Measurements from ENCODE around the gene LYRM1. TPM values are rescaled to one million over a fixed set of nuclear protein-coding genes. Genes with fewer than 3 reads are reported as not detected.
A peak's percentile ranks its signal among the peaks of the same experiment; 100 is the strongest.

The LYRM1 gene
- total and polyA plus RNA-seq, 2 of the 4 experiments (the other 2 are of a cell fraction), result 19.0 to 35.0 TPM

- Histone ChIP-seq H3K4me2 (ENCODE audit: low read depth, low read length) (peak overlapping the region; percentile 66; the same call in 1 of the 2 replicates), H3K36me3 (ENCODE audit: control insufficient read depth, insufficient read depth, low read length) (no peaks in the 10 kb centered on the region), H3K4me1 (ENCODE audit: control insufficient read depth, insufficient read depth, low read length) (peaks cover 20% of the 10 kb centered on the region), H3K4me3 (ENCODE audit: insufficient read depth, low read depth, low read length) (no peak overlapping the region), H3K18ac (ENCODE audit: low read depth, low read length) (peak overlapping the region; percentile 95), H4K20me1 (ENCODE audit: insufficient read depth, low read length) (no peaks in the 10 kb centered on the region), H3K9me1 (ENCODE audit: insufficient read depth, low read length) (peaks cover 29% of the 10 kb centered on the region), H3K9me3 (ENCODE audit: control insufficient read depth, insufficient read depth, low read length) (no peaks in the 10 kb centered on the region), H3K14ac (replicated peaks; ENCODE audit: low read depth, low read length) (peak overlapping the region; percentile 93), H2BK15ac (ENCODE audit: low read depth, low read length) (peak overlapping the region; percentile 91; the same call in 2 of the 3 replicates), H2AK5ac (ENCODE audit: low read depth, low read length) (peak overlapping the region; percentile 98), H3K9ac (ENCODE audit: low read depth, low read length) (no peak overlapping the region), H4K5ac (ENCODE audit: low read depth, low read length) (peak overlapping the region; percentile 94), H2BK5ac (ENCODE audit: low read depth, low read length, poor library complexity, severe bottlenecking) (peak overlapping the region; percentile 94), H3K79me1 (ENCODE audit: low read depth in 1 of 2, low read length in 2 of 2) (peaks cover 36 to 79% of the 10 kb centered on the region in 2 experiments), H4K91ac (ENCODE audit: insufficient read depth, low read depth, low read length) (peak overlapping the region; percentile 97), H3K27ac (ENCODE audit: insufficient read depth, low read length) (peak overlapping the region; percentile 96), H4K8ac (ENCODE audit: low read depth in 2 of 2, low read length in 2 of 2) (peak overlapping the region; percentile 64 to 88), H2BK120ac (ENCODE audit: low read depth, low read length) (peak overlapping the region; percentile 99), H3K4ac (ENCODE audit: low read depth, low read length) (peak overlapping the region; percentile 98), H3K23ac (ENCODE audit: low read depth, low read length) (peak overlapping the region; percentile 85), H2AFZ (replicated peaks; ENCODE audit: low read length, poor library complexity) (no peak overlapping the region), H3K27me3 (ENCODE audit: control insufficient read depth, insufficient read depth, low read length) (no peaks in the 10 kb centered on the region), H2AK9ac (replicated peaks; ENCODE audit: low read depth, low read length, poor library complexity) (peak overlapping the region; percentile 95), H3K56ac (ENCODE audit: extremely low read depth, insufficient read depth, low read length) (peak overlapping the region; percentile 79; the same call in 1 of the 2 replicates), H2BK20ac (ENCODE audit: low read depth, low read length) (peak overlapping the region; percentile 98)
- in situ Hi-C loops (cut with MboI; ENCODE audit: low sequenced_read_pairs) (no loop called here), dilution Hi-C loops (cut with HindIII; ENCODE audit: low sequenced_read_pairs, unreplicated experiment) (no loop called here), intact Hi-C loops (cut with micrococcal nuclease) (no loop called here)
- TF ChIP-seq POLR2A (IDR thresholded peaks at IDR 0.05; ENCODE audit: low read depth, low read length), result no peak
- TF ChIP-seq CEBPB (IDR thresholded peaks at IDR 0.05; ENCODE audit: low read depth, low read length), result peak; percentile 26; the same call in 1 of the 2 replicates
- TF ChIP-seq CHD1 (IDR thresholded peaks at IDR 0.05; ENCODE audit: low read depth, low read length), result no peak
- no TSS peak for BruUV-seq (replicated peaks)
- ATAC-seq (ENCODE audit: low read depth) (no peak), DNase-seq (peak; percentile 16)
- WGBS, 2 experiments (ENCODE audit: extremely low coverage in 2 of 2, insufficient read length in 1 of 2), result no CpG with 5 or more reads among the region's 3 CpGs
- CTCF ChIA-PET, result interaction anchor here (0.6 kb wide), 1 partner anchor 251 kb away, joined by 3 read pairs; no protein-coding TSS in a partner anchor
- POLR2A ChIA-PET (ENCODE audit: unreplicated experiment), result no interaction called here
These were observed 5.0 kb downstream of the LYRM1 start for GRCh38 chr16:20905576-20905975.

Measured in IMR-90 (cell line).